CD1c-positive myeloid dendritic cell (primary cell): ENCODE data around the gene MARCO.

Experiments used
- DNase-seq: peaks from one replicate; pipeline ENCODE4 v3.0.0-alpha.2; 2016; ENCODE audit errors: extremely low spot score

Gene MARCO

GRCh38 chr2:118925981-118926380 is 16.0 kb upstream of the MARCO start:
- no peak for DNase-seq

GRCh38 chr2:118929059-118929458 is 12.9 kb upstream of the MARCO start:
- DNase-seq = peak; percentile 30

GRCh38 chr2:118932949-118933348 is 9.0 kb upstream of the MARCO start:
- no peak for DNase-seq

- DNase-seq = peak; percentile 60
These were observed 5.7 kb upstream of the MARCO start for GRCh38 chr2:118936306-118936705.

- DNase-seq = peak; percentile 76
These were observed 5.1 kb upstream of the MARCO start for GRCh38 chr2:118936936-118937335.

GRCh38 chr2:118937817-118938216 is 4.2 kb upstream of the MARCO start:
- DNase-seq = no peak

GRCh38 chr2:118939994-118940393 is 2.0 kb upstream of the MARCO start:
- peak; percentile 24 for DNase-seq

GRCh38 chr2:118940486-118941120 is 1.4 kb upstream of the MARCO start:
- peak; percentile 82 for DNase-seq

- DNase-seq = no peak
These were observed 1.3 kb downstream of the MARCO start for GRCh38 chr2:118943286-118943685.

- DNase-seq = no peak
These were observed 3.9 kb downstream of the MARCO start for GRCh38 chr2:118945881-118946280.

- DNase-seq = peak; percentile 45
These were observed 6.3 kb downstream of the MARCO start for GRCh38 chr2:118948266-118948665.

GRCh38 chr2:118954297-118955060 is 12.5 kb downstream of the MARCO start:
- DNase-seq = peak; percentile 92

- no peak for DNase-seq
These were observed 23.7 kb downstream of the MARCO start for GRCh38 chr2:118965737-118966136.

- DNase-seq = no peak
These were observed 25.3 kb downstream of the MARCO start for GRCh38 chr2:118967124-118967880.

GRCh38 chr2:118968042-118968441 is 26.0 kb downstream of the MARCO start:
- peak; percentile 37 for DNase-seq

- peak; percentile 30 for DNase-seq
These were observed 27.2 kb downstream of the MARCO start for GRCh38 chr2:118968961-118969733.

GRCh38 chr2:118969734-118970395 is 27.9 kb downstream of the MARCO start:
- DNase-seq = no peak

GRCh38 chr2:118970396-118971135 is 28.6 kb downstream of the MARCO start:
- DNase-seq = peak; percentile 76

GRCh38 chr2:118971245-118972122 is 29.5 kb downstream of the MARCO start:
- no peak for DNase-seq

- DNase-seq = peak; percentile 88
These were observed 31.6 kb downstream of the MARCO start for GRCh38 chr2:118973542-118973951.
